CD14-positive monocyte (primary cell): Measurements from ENCODE around the gene CELF2. TPM values are rescaled to one million over a fixed set of nuclear protein-coding genes. Genes with fewer than 3 reads are reported as not detected.

Experiments used
- DNase-seq, 3 donors: peaks; one replicate each; pipeline ENCODE4 v3.0.0-alpha.2; 2011 to 2022
- H2AFZ ChIP-seq: 2 replicates; pipeline ENCODE4 v1.6.0; 2012; ENCODE audit warnings: mild to moderate bottlenecking, low read depth, low read length, inconsistent platforms; ENCODE audit not compliant: insufficient read depth, poor library complexity, severe bottlenecking
- H3K27ac ChIP-seq, 2 donors: 1 replicate in 1 of 2; 2 replicates in 1 of 2; pipeline ENCODE4 v1.5.1; 2012 to 2013; ENCODE audit warnings: low read length in 2 of 2, control low read depth in 1 of 2, inconsistent platforms in 1 of 2, low read depth in 1 of 2, mild to moderate bottlenecking in 1 of 2
- H3K27me3 ChIP-seq, 2 donors: one replicate each; pipeline versions ENCODE4 v1.6.0 to v1.6.1; 2011 to 2013; ENCODE audit warnings: low read length in 2 of 2; ENCODE audit not compliant: control insufficient read depth in 2 of 2, insufficient read depth in 2 of 2
- H3K36me3 ChIP-seq, 2 donors: replicated peaks in 1 of 2; 1 replicate in 1 of 2; 2 replicates in 1 of 2; pipeline versions ENCODE4 v1.5.1 to v1.6.1; 2012 to 2013; ENCODE audit warnings: low read length in 2 of 2, control low read depth in 1 of 2, inconsistent platforms in 1 of 2, mild to moderate bottlenecking in 1 of 2; ENCODE audit not compliant: insufficient read depth in 2 of 2, control insufficient read depth in 1 of 2
- H3K4me1 ChIP-seq, 2 donors: 1 replicate in 1 of 2; 2 replicates in 1 of 2; pipeline versions ENCODE4 v1.5.1 to v1.6.1; 2012 to 2013; ENCODE audit warnings: low read length in 2 of 2, control low read depth in 1 of 2, inconsistent platforms in 1 of 2, mild to moderate bottlenecking in 1 of 2, moderate library complexity in 1 of 2; ENCODE audit not compliant: insufficient read depth in 2 of 2, control insufficient read depth in 1 of 2
- H3K4me2 ChIP-seq: replicated peaks from 2 replicates; pipeline ENCODE3; 2012; ENCODE audit warnings: low read length, moderate library complexity, mild to moderate bottlenecking; ENCODE audit not compliant: poor library complexity, severe bottlenecking; ENCODE audit errors: extremely low read depth
- H3K4me3 ChIP-seq, 3 experiments: fragments of 200-600 bp in 1 of 3; sonication (generic) in 1 of 3; replicated peaks in 1 of 3; 1 replicate in 2 of 3; 2 replicates in 1 of 3; pipeline ENCODE4 v1.5.1; 2011 to 2013; ENCODE audit warnings: low read length in 3 of 3, mild to moderate bottlenecking in 3 of 3, control low read depth in 2 of 3, low read depth in 2 of 3, inconsistent platforms in 1 of 3, moderate library complexity in 1 of 3
- H3K79me2 ChIP-seq: 2 replicates; pipeline ENCODE4 v1.6.0; 2012; ENCODE audit warnings: mild to moderate bottlenecking, control low read depth, inconsistent platforms, low read length, moderate library complexity; ENCODE audit not compliant: insufficient read depth
- H3K9ac ChIP-seq: 2 replicates; pipeline ENCODE4 v1.6.0; 2017; ENCODE audit warnings: low read length, mild to moderate bottlenecking; ENCODE audit not compliant: insufficient read depth, poor library complexity, severe bottlenecking
- H3K9me3 ChIP-seq, 2 donors: replicated peaks in 1 of 2; 1 replicate in 1 of 2; 2 replicates in 1 of 2; pipeline versions ENCODE4 v1.5.1 to v1.6.1; 2012 to 2013; ENCODE audit warnings: low read length in 2 of 2, control low read depth in 1 of 2; ENCODE audit not compliant: control insufficient read depth in 1 of 2, insufficient read depth in 1 of 2
- H4K20me1 ChIP-seq: 2 replicates; pipeline ENCODE4 v1.6.0; 2012; ENCODE audit warnings: mild to moderate bottlenecking, low read length, control low read depth, moderate library complexity; ENCODE audit not compliant: insufficient read depth
- H3K27ac Mint-ChIP-seq, 7 donors: one replicate each; pipeline ENCODE4 v1.8.0; 2020; ENCODE audit warnings: mild to moderate bottlenecking in 7 of 7, mixed read lengths in 7 of 7, moderate library complexity in 6 of 7, inconsistent platforms in 2 of 7
- H3K27me3 Mint-ChIP-seq, 3 donors: one replicate each; pipeline ENCODE4 v1.8.0; 2021 to 2022; ENCODE audit warnings: low read depth in 3 of 3, mild to moderate bottlenecking in 3 of 3, mixed read lengths in 3 of 3, moderate library complexity in 3 of 3, inconsistent platforms in 1 of 3
- H3K36me3 Mint-ChIP-seq, 2 donors: one replicate each; pipeline ENCODE4 v1.8.0; 2020; ENCODE audit warnings: mixed read lengths in 2 of 2, inconsistent platforms in 1 of 2, mild to moderate bottlenecking in 1 of 2
- H3K4me1 Mint-ChIP-seq: one replicate; pipeline ENCODE4 v1.8.0; 2020; ENCODE audit warnings: mild to moderate bottlenecking, mixed read lengths
- H3K4me3 Mint-ChIP-seq, 2 donors: one replicate each; pipeline ENCODE4 v1.8.0; 2020; ENCODE audit warnings: mild to moderate bottlenecking in 2 of 2, mixed read lengths in 2 of 2, moderate library complexity in 1 of 2
- H3K9me3 Mint-ChIP-seq, 7 donors: one replicate each; pipeline ENCODE4 v1.8.0; 2020 to 2022; ENCODE audit warnings: mixed read lengths in 7 of 7, mild to moderate bottlenecking in 6 of 7, moderate library complexity in 6 of 7, inconsistent platforms in 2 of 7
- WGBS: methylation state at CpG from one replicate; pipeline ENCODE4 v1.1.5; 2013; ENCODE audit warnings: missing lambda C conversion rate; ENCODE audit not compliant: insufficient coverage; 5-methylcytosine and 5-hydroxymethylcytosine counted together
- intact Hi-C, 2 donors: fragments of 100-400 bp; cut with micrococcal nuclease; formaldehyde crosslinking; loops; one replicate each; pipeline versions ENCODE4 v1.15.0 to v1.15.1; 2023
- polyA plus RNA-seq, 3 donors: library from polyadenylated mRNA; depleted of rRNA in 1 of 3; unstranded in 2 of 3; stranded (reverse) in 1 of 3; fragments of 300-500 nt in 2 of 3; fragments of >200 nt in 1 of 3; fragmentation: Illumina TruSeq in 2 of 3; gene quantifications; 1 replicate in 2 of 3; 2 replicates in 1 of 3; pipeline ENCODE4 v1.2.3, GENCODE V29; 2012 to 2021
- TF ChIP-seq, protein P1 (sequence below): fragments of 200-600 bp; IDR thresholded peaks from one replicate; pipeline ENCODE4 v1.8.0; 2022; ENCODE audit warnings: antibody characterized with exemption, mild to moderate bottlenecking

CELF2 gene
- polyA plus RNA-seq, 3 donors = 53.5 to 93.3 (median 80.5) TPM

DNA sequence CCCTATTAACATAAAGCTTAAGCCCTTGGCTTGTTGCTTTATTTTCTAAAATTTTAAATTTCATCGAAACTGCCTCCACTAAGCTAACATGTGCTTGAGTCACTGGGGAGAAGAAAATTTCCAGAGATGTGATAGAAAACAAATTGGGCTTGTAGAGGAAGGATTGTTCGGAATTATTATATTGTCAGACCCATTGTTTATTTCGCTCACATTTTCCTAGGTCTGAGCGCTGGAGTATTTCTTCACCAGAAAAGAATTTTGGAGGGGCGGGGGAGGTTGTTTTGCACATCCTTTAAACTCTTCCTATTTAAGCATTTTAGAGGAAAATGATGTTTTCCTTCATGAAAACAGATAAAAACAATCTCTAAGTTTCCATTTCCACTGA lies 29.1 kb downstream of the CELF2 start:
- no CpG with 5 or more reads among the region's 5 CpGs for WGBS
- H3K27ac Mint-ChIP-seq = no peak overlapping the region
- no peaks in the 10 kb centered on the region for H3K79me2 ChIP-seq
- H3K4me1 Mint-ChIP-seq = no peaks in the 10 kb centered on the region
- no peaks in the 10 kb centered on the region for H3K4me1 ChIP-seq
- TF ChIP-seq, protein P1, sequence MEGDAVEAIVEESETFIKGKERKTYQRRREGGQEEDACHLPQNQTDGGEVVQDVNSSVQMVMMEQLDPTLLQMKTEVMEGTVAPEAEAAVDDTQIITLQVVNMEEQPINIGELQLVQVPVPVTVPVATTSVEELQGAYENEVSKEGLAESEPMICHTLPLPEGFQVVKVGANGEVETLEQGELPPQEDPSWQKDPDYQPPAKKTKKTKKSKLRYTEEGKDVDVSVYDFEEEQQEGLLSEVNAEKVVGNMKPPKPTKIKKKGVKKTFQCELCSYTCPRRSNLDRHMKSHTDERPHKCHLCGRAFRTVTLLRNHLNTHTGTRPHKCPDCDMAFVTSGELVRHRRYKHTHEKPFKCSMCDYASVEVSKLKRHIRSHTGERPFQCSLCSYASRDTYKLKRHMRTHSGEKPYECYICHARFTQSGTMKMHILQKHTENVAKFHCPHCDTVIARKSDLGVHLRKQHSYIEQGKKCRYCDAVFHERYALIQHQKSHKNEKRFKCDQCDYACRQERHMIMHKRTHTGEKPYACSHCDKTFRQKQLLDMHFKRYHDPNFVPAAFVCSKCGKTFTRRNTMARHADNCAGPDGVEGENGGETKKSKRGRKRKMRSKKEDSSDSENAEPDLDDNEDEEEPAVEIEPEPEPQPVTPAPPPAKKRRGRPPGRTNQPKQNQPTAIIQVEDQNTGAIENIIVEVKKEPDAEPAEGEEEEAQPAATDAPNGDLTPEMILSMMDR = no peak
- no peaks in the 10 kb centered on the region for H3K27me3 ChIP-seq
- H2AFZ ChIP-seq = no peak overlapping the region
- intact Hi-C loops = no loop called here
- H4K20me1 ChIP-seq = no peaks in the 10 kb centered on the region
- H3K27me3 Mint-ChIP-seq = peaks cover 0 to 5% (median 4%) of the 10 kb centered on the region in 3 donors
- H3K4me2 ChIP-seq = no peak overlapping the region
- no peak overlapping the region for H3K4me3 ChIP-seq
- H3K36me3 Mint-ChIP-seq = no peaks in the 10 kb centered on the region
- H3K4me3 Mint-ChIP-seq = no peak overlapping the region
- H3K9me3 Mint-ChIP-seq = peaks cover 0 to 4% (median 0%) of the 10 kb centered on the region in 7 donors
- H3K36me3 ChIP-seq = no peaks in the 10 kb centered on the region
- no peak overlapping the region for H3K27ac ChIP-seq
- no peak overlapping the region for H3K9ac ChIP-seq
- DNase-seq = no peak
- no peaks in the 10 kb centered on the region for H3K9me3 ChIP-seq

DNA sequence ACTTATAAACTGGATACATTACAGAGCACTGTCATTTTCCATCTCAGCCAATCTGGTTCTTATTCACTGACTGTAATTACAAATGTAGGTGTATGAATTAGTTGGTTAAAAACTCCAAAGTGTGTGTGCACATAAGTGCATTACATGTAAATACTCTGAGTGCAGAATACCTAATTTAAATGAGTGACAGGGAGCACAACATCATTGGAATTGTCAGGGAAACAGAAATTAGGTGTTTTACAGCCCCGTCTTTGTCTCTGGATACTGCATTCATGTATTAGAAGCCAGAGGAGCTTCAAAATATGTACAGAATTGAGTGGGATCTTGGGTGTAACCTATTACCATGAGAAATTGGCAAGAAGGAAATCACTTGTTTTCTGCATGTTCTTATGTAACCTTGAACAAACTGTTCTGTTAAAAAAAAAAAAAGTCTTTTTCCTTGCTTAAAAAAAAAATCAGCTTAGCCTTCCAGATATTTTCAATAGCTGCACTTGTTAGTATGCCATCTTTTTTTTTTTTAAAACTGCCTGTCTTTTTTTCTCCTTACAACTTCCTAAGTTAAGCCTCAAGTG lies 31.1 kb downstream of the CELF2 start:
- no peak for DNase-seq
- TF ChIP-seq, protein P1 = no peak
- peaks cover 0 to 4% (median 0%) of the 10 kb centered on the region in 7 donors for H3K9me3 Mint-ChIP-seq
- Histone ChIP-seq H3K4me3 (no peak overlapping the region), H3K4me1 (no peaks in the 10 kb centered on the region), H2AFZ (no peak overlapping the region), H3K4me2 (no peak overlapping the region), H3K9ac (no peak overlapping the region), H3K27me3 (no peaks in the 10 kb centered on the region), H3K27ac (no peak overlapping the region), H3K36me3 (no peaks in the 10 kb centered on the region), H3K9me3 (no peaks in the 10 kb centered on the region), H3K79me2 (no peaks in the 10 kb centered on the region), H4K20me1 (no peaks in the 10 kb centered on the region)
- H3K4me3 Mint-ChIP-seq = no peak overlapping the region
- WGBS = no CpG with 5 or more reads among the region's 1 CpG
- intact Hi-C loops = no loop called here
- no peaks in the 10 kb centered on the region for H3K4me1 Mint-ChIP-seq
- H3K27me3 Mint-ChIP-seq = peaks cover 0 to 6% (median 3%) of the 10 kb centered on the region in 3 donors
- H3K36me3 Mint-ChIP-seq = no peaks in the 10 kb centered on the region
- H3K27ac Mint-ChIP-seq = no peak overlapping the region
